Measurements from ENCODE around the gene CNGB1. TPM values are rescaled to one million over a fixed set of nuclear protein-coding genes. Genes with fewer than 3 reads are reported as not detected.

Gene CNGB1
- polyA plus RNA-seq, 2 of the 4 experiments (the other 2 are of a cell fraction) = 0.23 to 0.39 TPM

DNA sequence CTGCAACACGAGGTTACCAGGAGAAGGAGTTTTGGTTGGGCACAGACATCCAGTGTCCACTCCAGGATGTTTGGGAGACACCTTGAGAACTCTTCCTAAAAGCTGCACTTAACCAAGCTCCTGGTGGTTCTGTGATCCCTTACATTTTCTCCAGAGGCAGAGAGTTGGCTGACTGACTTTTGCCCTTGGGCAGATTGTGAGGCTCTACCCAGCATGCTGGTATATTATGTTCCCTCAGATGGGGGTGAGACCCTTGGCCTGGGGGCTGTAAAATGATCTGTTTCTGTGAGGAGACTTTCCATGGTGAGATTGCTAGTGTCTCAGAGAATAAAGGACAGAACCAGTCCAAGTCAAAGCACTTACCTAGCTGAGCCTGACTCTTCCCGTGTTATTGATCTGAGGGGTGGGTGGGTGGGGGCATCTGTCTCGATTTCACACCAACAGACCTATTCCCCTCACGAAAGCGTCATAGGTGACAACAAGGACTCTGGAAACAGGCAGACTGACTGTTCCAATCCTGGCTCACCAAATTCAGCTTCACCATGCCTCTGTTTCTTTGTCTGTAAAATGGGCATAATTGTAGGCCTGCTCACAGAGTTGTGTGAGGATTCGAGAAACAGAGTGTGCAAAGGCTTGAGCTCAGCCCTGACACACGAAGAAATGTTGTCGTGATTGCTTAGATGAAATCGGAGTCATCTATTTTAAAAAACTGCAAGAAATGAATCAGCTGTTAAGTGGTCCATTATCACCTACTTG is 42.5 kb upstream of the CNGB1 start:
- no peak for DNase-seq (ENCODE audit: low read depth in 1 of 2, low spot score in 1 of 2)
- FAIRE-seq = no peak
- ChIA-PET POLR2A (interaction anchor here (0.9 kb wide), 1 partner anchor 115 kb away, joined by 3 read pairs; no protein-coding TSS in a partner anchor), CTCF (interaction anchor here (0.9 to 3.0 kb wide), 7 partner anchors 9 to 113 kb away, joined by 3 to 13 read pairs (median 5); no protein-coding TSS in a partner anchor)
- TF ChIP-seq JUN (IDR thresholded peaks at IDR 0.05) (no peak), NPAS2 (CRISPR knock-in tag; IDR thresholded peaks at IDR 0.05; ENCODE audit: borderline replicate concordance) (no peak), RAD21 (conservative IDR thresholded peaks at IDR 0.05 in 1 of 2, IDR thresholded peaks at IDR 0.05 in 1 of 2) (no peak), EHF (CRISPR knock-in tag; IDR thresholded peaks at IDR 0.05) (no peak), CEBPB (IDR thresholded peaks at IDR 0.05) (no peak), CBX2 (IDR thresholded peaks at IDR 0.05; ENCODE audit: borderline replicate concordance, low read depth) (no peak), HOXB5 (CRISPR knock-in tag; IDR thresholded peaks at IDR 0.05) (no peak), ZNF302 (CRISPR knock-in tag; IDR thresholded peaks at IDR 0.05) (no peak), ZSCAN20 (CRISPR knock-in tag; IDR thresholded peaks at IDR 0.05) (no peak), MAZ (IDR thresholded peaks at IDR 0.05; ENCODE audit: borderline replicate concordance, low read depth, low read length) (no peak), NR3C1 (IDR thresholded peaks at IDR 0.05) (no peak), RFX5 (IDR thresholded peaks at IDR 0.05) (no peak)
- TF ChIP-seq, protein P1, sequence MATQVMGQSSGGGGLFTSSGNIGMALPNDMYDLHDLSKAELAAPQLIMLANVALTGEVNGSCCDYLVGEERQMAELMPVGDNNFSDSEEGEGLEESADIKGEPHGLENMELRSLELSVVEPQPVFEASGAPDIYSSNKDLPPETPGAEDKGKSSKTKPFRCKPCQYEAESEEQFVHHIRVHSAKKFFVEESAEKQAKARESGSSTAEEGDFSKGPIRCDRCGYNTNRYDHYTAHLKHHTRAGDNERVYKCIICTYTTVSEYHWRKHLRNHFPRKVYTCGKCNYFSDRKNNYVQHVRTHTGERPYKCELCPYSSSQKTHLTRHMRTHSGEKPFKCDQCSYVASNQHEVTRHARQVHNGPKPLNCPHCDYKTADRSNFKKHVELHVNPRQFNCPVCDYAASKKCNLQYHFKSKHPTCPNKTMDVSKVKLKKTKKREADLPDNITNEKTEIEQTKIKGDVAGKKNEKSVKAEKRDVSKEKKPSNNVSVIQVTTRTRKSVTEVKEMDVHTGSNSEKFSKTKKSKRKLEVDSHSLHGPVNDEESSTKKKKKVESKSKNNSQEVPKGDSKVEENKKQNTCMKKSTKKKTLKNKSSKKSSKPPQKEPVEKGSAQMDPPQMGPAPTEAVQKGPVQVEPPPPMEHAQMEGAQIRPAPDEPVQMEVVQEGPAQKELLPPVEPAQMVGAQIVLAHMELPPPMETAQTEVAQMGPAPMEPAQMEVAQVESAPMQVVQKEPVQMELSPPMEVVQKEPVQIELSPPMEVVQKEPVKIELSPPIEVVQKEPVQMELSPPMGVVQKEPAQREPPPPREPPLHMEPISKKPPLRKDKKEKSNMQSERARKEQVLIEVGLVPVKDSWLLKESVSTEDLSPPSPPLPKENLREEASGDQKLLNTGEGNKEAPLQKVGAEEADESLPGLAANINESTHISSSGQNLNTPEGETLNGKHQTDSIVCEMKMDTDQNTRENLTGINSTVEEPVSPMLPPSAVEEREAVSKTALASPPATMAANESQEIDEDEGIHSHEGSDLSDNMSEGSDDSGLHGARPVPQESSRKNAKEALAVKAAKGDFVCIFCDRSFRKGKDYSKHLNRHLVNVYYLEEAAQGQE (IDR thresholded peaks at IDR 0.05) = no peak
- TF ChIP-seq, protein P2, sequence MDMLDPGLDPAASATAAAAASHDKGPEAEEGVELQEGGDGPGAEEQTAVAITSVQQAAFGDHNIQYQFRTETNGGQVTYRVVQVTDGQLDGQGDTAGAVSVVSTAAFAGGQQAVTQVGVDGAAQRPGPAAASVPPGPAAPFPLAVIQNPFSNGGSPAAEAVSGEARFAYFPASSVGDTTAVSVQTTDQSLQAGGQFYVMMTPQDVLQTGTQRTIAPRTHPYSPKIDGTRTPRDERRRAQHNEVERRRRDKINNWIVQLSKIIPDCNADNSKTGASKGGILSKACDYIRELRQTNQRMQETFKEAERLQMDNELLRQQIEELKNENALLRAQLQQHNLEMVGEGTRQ (IDR thresholded peaks at IDR 0.05) = no peak
- TF ChIP-seq, protein P3, sequence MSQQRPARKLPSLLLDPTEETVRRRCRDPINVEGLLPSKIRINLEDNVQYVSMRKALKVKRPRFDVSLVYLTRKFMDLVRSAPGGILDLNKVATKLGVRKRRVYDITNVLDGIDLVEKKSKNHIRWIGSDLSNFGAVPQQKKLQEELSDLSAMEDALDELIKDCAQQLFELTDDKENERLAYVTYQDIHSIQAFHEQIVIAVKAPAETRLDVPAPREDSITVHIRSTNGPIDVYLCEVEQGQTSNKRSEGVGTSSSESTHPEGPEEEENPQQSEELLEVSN (IDR thresholded peaks at IDR 0.05; ENCODE audit: borderline replicate concordance, low read depth) = no peak
- TF ChIP-seq, protein P4, sequence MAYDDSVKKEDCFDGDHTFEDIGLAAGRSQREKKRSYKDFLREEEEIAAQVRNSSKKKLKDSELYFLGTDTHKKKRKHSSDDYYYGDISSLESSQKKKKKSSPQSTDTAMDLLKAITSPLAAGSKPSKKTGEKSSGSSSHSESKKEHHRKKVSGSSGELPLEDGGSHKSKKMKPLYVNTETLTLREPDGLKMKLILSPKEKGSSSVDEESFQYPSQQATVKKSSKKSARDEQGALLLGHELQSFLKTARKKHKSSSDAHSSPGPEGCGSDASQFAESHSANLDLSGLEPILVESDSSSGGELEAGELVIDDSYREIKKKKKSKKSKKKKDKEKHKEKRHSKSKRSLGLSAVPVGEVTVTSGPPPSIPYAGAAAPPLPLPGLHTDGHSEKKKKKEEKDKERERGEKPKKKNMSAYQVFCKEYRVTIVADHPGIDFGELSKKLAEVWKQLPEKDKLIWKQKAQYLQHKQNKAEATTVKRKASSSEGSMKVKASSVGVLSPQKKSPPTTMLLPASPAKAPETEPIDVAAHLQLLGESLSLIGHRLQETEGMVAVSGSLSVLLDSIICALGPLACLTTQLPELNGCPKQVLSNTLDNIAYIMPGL (CRISPR knock-in tag; IDR thresholded peaks at IDR 0.05; ENCODE audit: borderline replicate concordance) = no peak
- Histone ChIP-seq H3K4me2 (no peak overlapping the region), H3K9me3 (no peaks in the 10 kb centered on the region), H3K27ac (no peak overlapping the region), H3K4me3 (no peak overlapping the region), H3K4me1 (peaks cover 23% of the 10 kb centered on the region)
- no peak for ATAC-seq
- WGBS (ENCODE audit: missing lambda C conversion rate) = 88% methylated on average over 9 of the region's 9 CpGs

DNA sequence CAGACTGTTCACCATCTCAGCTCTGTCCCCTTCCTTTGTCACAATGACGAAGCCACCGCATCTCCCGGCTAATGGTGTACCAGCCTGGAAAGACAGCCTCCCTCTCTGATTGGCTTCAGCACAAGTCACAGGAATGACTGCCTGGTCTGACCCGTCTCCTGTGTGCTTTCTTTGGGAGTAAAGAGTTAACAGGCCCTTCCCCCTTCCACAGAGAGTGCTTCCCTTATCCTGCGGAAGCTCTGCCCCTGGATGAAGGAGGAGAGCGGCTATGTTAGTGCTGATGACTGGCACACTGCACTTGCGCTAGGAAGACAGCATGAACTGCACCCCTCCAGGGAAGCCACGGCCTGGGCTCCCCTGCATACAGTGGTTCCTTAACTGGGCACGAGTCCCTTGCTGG is 41.6 kb upstream of the CNGB1 start:
- DNase-seq (ENCODE audit: low read depth in 1 of 2, low spot score in 1 of 2) (no peak), FAIRE-seq (no peak), ATAC-seq (no peak; a peak in 1 of 6 replicates)
- ChIA-PET CTCF (interaction anchor here (1.4 to 3.0 kb wide), 4 partner anchors 8 to 109 kb away, joined by 3 to 13 read pairs (median 9); no protein-coding TSS in a partner anchor), POLR2A (no interaction called here)
- no peak overlapping the region for H3K4me3 ChIP-seq
- WGBS (ENCODE audit: missing lambda C conversion rate) = 97% methylated on average over 9 of the region's 9 CpGs
- H3K27ac ChIP-seq = no peak overlapping the region
- H3K4me1 ChIP-seq = peaks cover 23% of the 10 kb centered on the region
- TF ChIP-seq ZFP36 (IDR thresholded peaks at IDR 0.05; ENCODE audit: borderline replicate concordance, partially characterized antibody) (no peak), EP300 (IDR thresholded peaks at IDR 0.05) (no peak)
- H3K9me3 ChIP-seq = no peaks in the 10 kb centered on the region
- no peak overlapping the region for H3K4me2 ChIP-seq
